22Rv1 (cell line): ENCODE data around the gene PCDHB11.
A peak's percentile ranks its signal among the peaks of the same experiment; 100 is the strongest.
"Not testable (repeated sequence)": the region's sequence is repeated elsewhere in the genome, so short reads cannot be mapped to it uniquely, and the experiment has no call there.

ENCODE experiments used
- H3K27ac ChIP-seq: fragments of 450-650 bp; 2 replicates; pipeline ENCODE4 v1.5.1; 2017
- CTCF ChIP-seq: fragments of 450-650 bp; IDR thresholded peaks from 2 replicates; pipeline ENCODE4 v1.5.1; 2017; ENCODE audit warnings: mild to moderate bottlenecking
- ZFX ChIP-seq: fragments of 450-650 bp; IDR thresholded peaks from 2 replicates; pipeline ENCODE4 v1.6.1; 2017; ENCODE audit warnings: antibody characterized with exemption, borderline replicate concordance

The PCDHB11 gene

DNA sequence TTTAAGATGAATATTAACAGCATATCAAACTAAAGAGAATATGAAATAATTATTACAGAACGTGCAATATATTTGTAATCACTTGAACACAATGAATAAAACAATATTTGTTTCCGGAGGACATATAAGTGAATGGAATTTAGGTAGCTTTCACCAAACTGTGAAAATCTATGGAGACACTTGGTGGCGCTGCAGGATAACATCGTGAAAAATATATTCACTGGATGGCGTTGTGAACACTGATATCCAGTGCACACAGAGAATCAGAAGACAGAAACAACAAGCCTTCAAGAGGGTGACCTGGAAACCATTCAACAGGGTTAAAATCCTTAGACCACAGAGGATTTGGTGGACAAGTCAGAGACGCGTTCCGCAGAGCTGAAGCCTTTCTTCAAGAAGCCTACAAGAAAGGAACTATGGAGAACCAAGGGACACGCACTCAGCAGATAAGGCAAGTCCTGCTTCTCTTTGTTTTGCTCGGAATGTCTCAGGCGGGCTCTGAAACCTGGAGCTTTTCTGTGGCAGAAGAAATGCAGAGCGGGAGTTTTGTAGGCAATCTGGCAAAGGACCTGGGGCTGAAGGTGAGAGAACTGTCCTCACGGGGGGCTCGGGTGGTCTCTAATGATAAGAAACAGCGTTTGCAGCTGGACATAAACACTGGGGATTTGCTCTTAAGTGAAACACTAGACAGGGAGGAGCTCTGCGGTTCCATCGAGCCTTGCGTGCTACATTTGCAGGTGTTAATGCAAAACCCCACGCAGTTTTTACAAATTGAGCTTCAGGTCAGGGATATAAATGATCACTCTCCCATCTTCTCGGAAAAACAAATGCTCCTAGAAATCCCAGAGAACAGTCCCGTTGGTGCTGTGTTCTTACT lies at the start of gene PCDHB11:
Gene PCDHB11 (plus strand): TSS at position 269 of the 877 bp plus-strand sequence. CDS start 148 bp downstream, at position 417.
- H3K27ac ChIP-seq: no peak within 1 kb of the TSS; the same call in 1 of the 2 replicates
- peak; percentile 89 for TF ChIP-seq CTCF
- no peak for TF ChIP-seq ZFX

GRCh38 chr5:141149812-141150211 lies 49.6 kb upstream of the PCDHB11 start, which contains the start of gene PCDHB6:
PCDHB6 (plus strand) TSS chr5:141150057; CDS start chr5:141150258, 201 bp downstream.
- no peak within 1 kb of the TSS for H3K27ac ChIP-seq
- TF ChIP-seq CTCF: peak; percentile 63
- TF ChIP-seq ZFX: no peak

- TF ChIP-seq CTCF (no peak), ZFX (no peak)
- no peak overlapping the region for H3K27ac ChIP-seq
Observed at GRCh38 chr5:141150224-141150992, 49.0 kb upstream of the PCDHB11 start.

DNA sequence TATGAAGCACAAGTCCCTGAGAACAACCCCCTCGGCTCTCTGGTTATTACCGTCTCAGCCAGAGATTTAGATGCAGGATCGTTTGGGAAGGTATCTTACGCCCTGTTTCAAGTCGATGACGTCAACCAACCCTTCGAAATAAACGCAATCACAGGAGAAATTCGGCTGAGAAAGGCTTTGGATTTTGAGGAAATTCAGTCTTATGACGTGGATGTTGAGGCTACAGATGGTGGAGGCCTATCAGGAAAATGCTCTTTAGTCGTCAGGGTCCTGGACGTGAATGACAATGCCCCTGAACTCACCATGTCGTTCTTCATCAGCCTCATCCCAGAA lies 48.5 kb upstream of the PCDHB11 start:
- TF ChIP-seq CTCF (no peak), ZFX (no peak)
- no peak overlapping the region for H3K27ac ChIP-seq

DNA sequence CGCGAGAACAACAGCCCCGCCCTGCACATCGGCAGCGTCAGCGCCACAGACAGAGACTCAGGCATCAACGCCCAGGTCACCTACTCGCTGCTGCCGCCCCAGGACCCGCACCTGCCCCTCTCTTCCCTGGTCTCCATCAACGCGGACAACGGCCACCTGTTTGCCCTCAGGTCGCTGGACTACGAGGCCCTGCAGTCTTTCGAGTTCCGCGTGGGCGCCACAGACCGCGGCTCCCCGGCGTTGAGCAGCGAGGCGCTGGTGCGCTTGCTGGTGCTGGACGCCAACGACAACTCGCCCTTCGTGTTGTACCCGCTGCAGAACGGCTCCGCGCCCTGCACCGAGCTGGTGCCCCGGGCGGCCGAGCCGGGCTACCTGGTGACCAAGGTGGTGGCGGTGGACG lies 47.8 kb upstream of the PCDHB11 start:
- H3K27ac ChIP-seq: not testable (repeated sequence)

DNA sequence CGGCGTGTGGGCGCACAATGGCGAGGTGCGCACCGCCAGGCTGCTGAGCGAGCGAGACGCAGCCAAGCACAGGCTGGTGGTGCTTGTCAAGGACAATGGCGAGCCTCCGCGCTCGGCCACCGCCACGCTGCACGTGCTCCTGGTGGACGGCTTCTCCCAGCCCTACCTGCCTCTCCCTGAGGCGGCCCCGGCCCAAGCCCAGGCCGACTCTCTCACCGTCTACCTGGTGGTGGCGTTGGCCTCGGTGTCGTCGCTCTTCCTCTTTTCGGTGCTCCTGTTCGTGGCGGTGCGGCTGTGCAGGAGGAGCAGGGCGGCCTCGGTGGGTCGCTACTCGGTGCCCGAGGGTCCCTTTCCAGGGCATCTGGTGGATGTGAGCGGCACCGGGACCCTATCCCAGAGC lies 47.3 kb upstream of the PCDHB11 start:
- not testable (repeated sequence) for H3K27ac ChIP-seq

DNA sequence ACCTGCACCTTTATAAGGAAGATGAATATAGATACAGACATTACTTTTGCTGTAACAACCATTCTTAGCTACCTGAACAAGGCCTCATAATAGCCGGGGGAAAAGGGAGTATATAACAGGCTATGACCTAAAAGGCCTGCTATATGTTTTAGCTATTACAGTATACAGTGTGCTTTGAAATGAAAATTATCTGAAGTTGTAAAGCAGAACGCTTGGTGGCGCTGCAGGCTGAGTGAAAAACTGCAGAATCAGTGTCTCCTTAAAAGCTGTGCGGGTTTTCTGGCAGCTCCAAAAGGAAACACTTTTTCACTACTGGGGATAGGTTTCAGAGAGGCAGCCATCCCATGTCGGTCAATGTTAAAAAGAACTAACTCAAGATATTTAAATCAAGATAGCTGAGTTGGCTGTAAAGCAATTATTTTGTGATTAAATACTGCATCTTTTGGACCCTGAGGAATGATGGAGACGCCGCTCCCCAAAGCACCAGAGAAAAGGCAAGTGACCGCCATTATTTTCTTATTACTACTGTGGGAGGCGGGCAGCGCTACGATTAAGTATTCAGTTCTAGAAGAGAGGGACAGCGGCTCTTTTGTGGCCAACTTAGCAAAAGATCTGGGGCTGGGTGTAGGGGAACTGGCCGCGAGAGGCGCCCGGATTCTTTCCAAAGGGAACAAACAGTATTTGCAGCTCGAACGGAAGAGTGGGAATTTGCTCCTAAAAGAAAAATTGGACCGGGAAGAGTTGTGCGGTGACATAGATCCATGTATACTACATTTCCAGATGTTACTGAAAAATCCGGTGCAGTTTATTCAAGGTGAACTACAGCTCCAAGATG lies 43.7 kb upstream of the PCDHB11 start:
- no peak overlapping the region for H3K27ac ChIP-seq
- TF ChIP-seq CTCF (peak; percentile 86), ZFX (no peak)

DNA sequence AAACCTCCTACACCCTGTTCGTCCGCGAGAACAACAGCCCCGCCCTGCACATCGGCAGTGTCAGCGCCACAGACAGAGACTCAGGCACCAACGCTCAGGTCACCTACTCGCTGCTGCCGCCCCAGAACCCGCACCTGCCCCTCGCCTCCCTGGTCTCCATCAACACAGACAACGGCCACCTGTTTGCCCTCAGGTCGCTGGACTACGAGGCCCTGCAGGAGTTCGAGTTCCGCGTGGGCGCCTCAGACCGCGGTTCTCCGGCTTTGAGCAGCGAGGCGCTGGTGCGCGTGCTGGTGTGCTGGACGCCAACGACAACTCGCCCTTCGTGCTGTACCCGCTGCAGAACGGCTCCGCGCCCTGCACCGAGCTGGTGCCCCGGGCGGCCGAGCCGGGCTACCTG lies 42.1 kb upstream of the PCDHB11 start:
- not testable (repeated sequence) for H3K27ac ChIP-seq

DNA sequence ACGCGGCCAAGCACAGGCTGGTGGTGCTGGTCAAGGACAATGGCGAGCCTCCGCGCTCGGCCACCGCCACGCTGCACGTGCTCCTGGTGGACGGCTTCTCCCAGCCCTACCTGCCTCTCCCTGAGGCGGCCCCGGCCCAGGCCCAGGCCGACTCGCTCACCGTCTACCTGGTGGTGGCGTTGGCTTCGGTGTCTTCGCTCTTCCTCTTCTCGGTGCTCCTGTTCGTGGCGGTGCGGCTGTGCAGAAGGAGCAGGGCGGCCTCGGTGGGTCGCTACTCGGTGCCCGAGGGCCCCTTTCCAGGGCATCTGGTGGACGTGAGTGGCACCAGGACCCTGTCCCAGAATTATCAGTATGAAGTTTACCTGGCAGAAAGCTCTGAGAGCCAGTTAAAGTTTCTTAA lies 41.5 kb upstream of the PCDHB11 start:
- H3K27ac ChIP-seq: not testable (repeated sequence)
